Neural progenitor cell (in vitro differentiated cells): ENCODE results near the gene H6PD. TPM values are rescaled to one million over a fixed set of nuclear protein-coding genes. Genes with fewer than 3 reads are reported as not detected.

Source experiments
- DNase-seq: peaks from one replicate; pipeline ENCODE4 v3.0.0-alpha.2; 2016; ENCODE audit warnings: low spot score
- H2AFZ ChIP-seq: fragments of 200-600 bp; sonication (generic); replicated peaks from 2 replicates; pipeline ENCODE4 v1.6.1; 2016; ENCODE audit warnings: antibody characterized with exemption
- H3F3A ChIP-seq: fragments of 200-600 bp; sonication (generic); 2 replicates; pipeline ENCODE4 v1.6.1; 2016; ENCODE audit warnings: antibody characterized with exemption, low read depth
- H3K27ac ChIP-seq: fragments of 200-600 bp; sonication (generic); 2 replicates; pipeline ENCODE4 v1.5.1; 2016; ENCODE audit warnings: mild to moderate bottlenecking
- H3K27me3 ChIP-seq: fragments of 200-600 bp; sonication (generic); 2 replicates; pipeline ENCODE4 v1.6.1; 2016; ENCODE audit warnings: mild to moderate bottlenecking, moderate library complexity
- H3K36me3 ChIP-seq: fragments of 200-600 bp; sonication (generic); 2 replicates; pipeline ENCODE4 v1.5.1; 2016
- H3K4me1 ChIP-seq: fragments of 200-600 bp; sonication (generic); 2 replicates; pipeline ENCODE4 v1.6.1; 2016; ENCODE audit warnings: mixed run types
- H3K4me2 ChIP-seq: fragments of 200-600 bp; sonication (generic); 2 replicates; pipeline ENCODE4 v1.6.1; 2016
- H3K4me3 ChIP-seq: fragments of 200-600 bp; sonication (generic); 2 replicates; pipeline ENCODE4 v1.5.1; 2016
- H3K79me2 ChIP-seq: fragments of 200-600 bp; sonication (generic); 2 replicates; pipeline ENCODE4 v1.6.1; 2016; ENCODE audit warnings: low read depth
- H3K9ac ChIP-seq: fragments of 200-600 bp; sonication (generic); 2 replicates; pipeline ENCODE4 v1.6.1; 2016
- H3K9me3 ChIP-seq: fragments of 200-600 bp; sonication (generic); 2 replicates; pipeline ENCODE4 v1.5.1; 2016; ENCODE audit warnings: low read depth
- H4K20me1 ChIP-seq: fragments of 200-600 bp; sonication (generic); 2 replicates; pipeline ENCODE4 v1.6.1; 2016; ENCODE audit warnings: low read depth
- H3K27ac Mint-ChIP-seq: 3 replicates; pipeline ENCODE4 v1.8.0; 2021; ENCODE audit warnings: mixed read lengths
- H3K27me3 Mint-ChIP-seq: 2 replicates; pipeline ENCODE4 v1.8.0; 2022; ENCODE audit warnings: low read depth, mild to moderate bottlenecking, inconsistent platforms, moderate library complexity, mixed read lengths; ENCODE audit not compliant: insufficient read depth
- H3K36me3 Mint-ChIP-seq: 3 replicates; pipeline ENCODE4 v1.8.0; 2021; ENCODE audit warnings: mixed read lengths
- H3K4me1 Mint-ChIP-seq: 3 replicates; pipeline ENCODE4 v1.8.0; 2021; ENCODE audit warnings: mixed read lengths
- H3K4me3 Mint-ChIP-seq: 3 replicates; pipeline ENCODE4 v1.8.0; 2021; ENCODE audit warnings: mild to moderate bottlenecking, moderate library complexity, mixed read lengths
- H3K9me3 Mint-ChIP-seq: 3 replicates; pipeline ENCODE4 v1.8.0; 2020; ENCODE audit warnings: mixed read lengths
- CTCF ChIP-seq: fragments of 200-600 bp; sonication (generic); IDR thresholded peaks from 2 replicates; pipeline ENCODE4 v1.5.1; 2017; ENCODE audit warnings: antibody characterized with exemption, mild to moderate bottlenecking
- EZH2 ChIP-seq: fragments of 200-600 bp; sonication (generic); IDR thresholded peaks from 2 replicates; pipeline ENCODE4 v1.6.1; 2017; ENCODE audit warnings: antibody characterized with exemption, mild to moderate bottlenecking, moderate library complexity
- EZH2phosphoT487 ChIP-seq: fragments of 200-600 bp; sonication (generic); IDR thresholded peaks from 2 replicates; pipeline ENCODE4 v1.6.1; 2017; ENCODE audit warnings: antibody characterized with exemption
- total RNA-seq: library from RNA; depleted of rRNA; stranded (reverse); fragments of >200 nt; gene quantifications from 2 replicates; pipeline ENCODE4 v1.2.3, GENCODE V29; 2015; ENCODE audit warnings: low replicate concordance

H6PD gene
- total RNA-seq, 1 donor from 2014 or later = 6.0 TPM

DNA sequence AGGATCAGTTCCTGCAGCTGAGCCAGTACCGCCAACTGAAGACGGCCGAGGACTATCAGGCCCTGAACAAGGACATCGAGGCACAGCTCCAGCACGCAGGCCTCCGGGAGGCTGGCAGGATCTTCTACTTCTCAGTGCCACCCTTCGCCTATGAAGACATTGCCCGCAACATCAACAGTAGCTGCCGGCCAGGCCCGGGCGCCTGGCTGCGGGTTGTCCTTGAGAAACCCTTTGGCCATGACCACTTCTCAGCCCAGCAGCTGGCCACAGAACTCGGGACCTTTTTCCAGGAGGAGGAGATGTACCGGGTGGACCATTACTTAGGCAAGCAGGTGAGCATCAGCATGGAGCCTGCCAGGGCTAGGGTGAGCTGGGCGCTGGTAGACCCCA lies 10.7 kb downstream of the H6PD start:
- Histone ChIP-seq H3F3A (peaks cover 12% of the 10 kb centered on the region), H4K20me1 (peaks cover 16% of the 10 kb centered on the region), H3K36me3 (no peaks in the 10 kb centered on the region), H3K4me1 (peaks cover 18% of the 10 kb centered on the region), H3K4me2 (no peak overlapping the region), H2AFZ (no peak overlapping the region), H3K9ac (no peak overlapping the region), H3K4me3 (no peak overlapping the region), H3K27ac (no peak overlapping the region), H3K27me3 (no peaks in the 10 kb centered on the region), H3K9me3 (no peaks in the 10 kb centered on the region), H3K79me2 (no peaks in the 10 kb centered on the region)
- no peak for DNase-seq
- Mint-ChIP-seq H3K27ac (no peak overlapping the region), H3K36me3 (peaks cover 20% of the 10 kb centered on the region), H3K4me3 (no peak overlapping the region), H3K4me1 (peaks cover 25% of the 10 kb centered on the region), H3K27me3 (peaks cover 10% of the 10 kb centered on the region), H3K9me3 (no peaks in the 10 kb centered on the region)
- TF ChIP-seq EZH2 (no peak), EZH2phosphoT487 (no peak), CTCF (no peak)

DNA sequence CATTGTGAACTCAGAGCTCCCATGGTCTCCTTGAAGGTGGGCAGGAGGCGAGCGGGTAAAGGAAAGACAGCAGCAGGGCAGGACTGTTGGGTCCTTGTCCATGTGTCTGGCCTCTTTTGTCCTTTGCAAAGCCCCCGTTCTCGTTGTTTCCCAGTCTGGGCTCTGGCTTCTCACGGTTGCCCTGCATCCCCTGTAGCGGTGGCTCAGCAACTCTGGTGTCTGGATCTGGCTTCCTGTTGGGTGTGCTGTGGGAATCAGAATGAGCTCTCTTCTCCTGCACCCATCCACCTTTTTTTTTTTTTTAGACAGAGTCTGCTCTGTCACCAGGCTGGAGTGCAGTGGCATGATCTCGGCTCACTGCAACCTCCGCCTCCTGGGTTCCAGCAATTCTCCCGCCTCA lies 11.1 kb downstream of the H6PD start:
- H3K36me3 Mint-ChIP-seq = peaks cover 20% of the 10 kb centered on the region
- DNase-seq = no peak
- Histone ChIP-seq H3F3A (peaks cover 15% of the 10 kb centered on the region), H3K4me3 (no peak overlapping the region), H3K79me2 (no peaks in the 10 kb centered on the region), H3K27ac (no peak overlapping the region), H3K36me3 (no peaks in the 10 kb centered on the region), H3K9ac (no peak overlapping the region), H3K27me3 (no peaks in the 10 kb centered on the region), H3K4me2 (no peak overlapping the region), H2AFZ (no peak overlapping the region), H4K20me1 (peaks cover 20% of the 10 kb centered on the region), H3K4me1 (peaks cover 22% of the 10 kb centered on the region), H3K9me3 (no peaks in the 10 kb centered on the region)
- TF ChIP-seq EZH2 (no peak), EZH2phosphoT487 (no peak), CTCF (no peak)
- H3K4me3 Mint-ChIP-seq = no peak overlapping the region
- H3K9me3 Mint-ChIP-seq = no peaks in the 10 kb centered on the region
- H3K4me1 Mint-ChIP-seq = peaks cover 28% of the 10 kb centered on the region
- no peak overlapping the region for H3K27ac Mint-ChIP-seq
- peaks cover 7% of the 10 kb centered on the region for H3K27me3 Mint-ChIP-seq

DNA sequence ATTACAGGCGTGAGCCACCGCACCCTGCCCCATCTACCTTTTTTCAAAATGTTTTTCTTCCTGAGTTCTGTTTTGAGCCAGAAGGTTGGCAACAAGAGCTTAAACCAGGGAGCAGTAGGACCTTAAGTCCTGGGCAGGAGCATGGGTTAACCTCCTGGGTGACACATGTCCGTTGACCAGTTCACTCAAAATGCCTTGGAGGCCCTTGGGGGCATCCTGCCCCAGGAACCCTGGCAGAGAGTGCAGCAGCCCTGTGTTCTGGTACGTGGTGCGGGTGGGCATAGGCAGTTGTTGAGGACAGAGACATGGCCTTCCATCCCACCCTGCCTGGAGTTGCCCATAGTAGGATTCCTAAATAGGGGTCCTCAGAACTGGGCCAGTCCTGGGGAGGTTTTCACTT lies 11.6 kb downstream of the H6PD start:
- Histone ChIP-seq H3K27me3 (no peaks in the 10 kb centered on the region), H4K20me1 (peaks cover 26% of the 10 kb centered on the region), H3K27ac (no peak overlapping the region), H3K4me1 (peaks cover 28% of the 10 kb centered on the region), H3K4me2 (no peak overlapping the region), H3K9me3 (no peaks in the 10 kb centered on the region), H2AFZ (no peak overlapping the region), H3K4me3 (no peak overlapping the region), H3K9ac (no peak overlapping the region), H3K79me2 (no peaks in the 10 kb centered on the region), H3K36me3 (no peaks in the 10 kb centered on the region), H3F3A (peaks cover 21% of the 10 kb centered on the region)
- H3K4me1 Mint-ChIP-seq = peaks cover 33% of the 10 kb centered on the region
- peaks cover 20% of the 10 kb centered on the region for H3K36me3 Mint-ChIP-seq
- no peak overlapping the region for H3K27ac Mint-ChIP-seq
- no peak overlapping the region for H3K4me3 Mint-ChIP-seq
- DNase-seq = no peak
- H3K27me3 Mint-ChIP-seq = peaks cover 7% of the 10 kb centered on the region
- H3K9me3 Mint-ChIP-seq = no peaks in the 10 kb centered on the region
- TF ChIP-seq CTCF (no peak), EZH2phosphoT487 (no peak), EZH2 (no peak)
